ENCODE results near the gene BST1.

BST1 gene

DNA sequence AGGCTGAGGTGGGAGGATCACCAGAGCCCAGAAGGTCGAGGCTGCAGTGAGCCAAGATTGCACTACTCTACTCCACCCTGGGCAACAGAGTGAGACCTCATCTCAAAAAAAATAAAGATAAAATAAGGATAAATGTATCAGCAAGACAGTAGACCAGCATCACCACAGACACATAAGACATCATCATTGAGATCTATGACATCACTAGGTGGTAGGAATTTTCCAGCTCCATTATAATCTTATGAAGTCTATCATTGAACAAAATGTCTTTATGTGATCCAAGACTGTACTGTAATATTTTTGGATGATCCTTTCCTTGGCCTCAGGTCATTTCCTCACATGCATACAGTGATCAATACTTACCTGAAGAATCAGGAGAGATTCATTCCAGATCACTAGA lies 29.5 kb upstream of the BST1 start:
- peaks cover 4% of the 10 kb centered on the region; the same call in 1 of the 2 replicates for H3K36me3 ChIP-seq
- H3K9me3 ChIP-seq (ENCODE audit: severe bottlenecking): no peaks in the 10 kb centered on the region
- no peak overlapping the region for H3K4me3 ChIP-seq (ENCODE audit: low read depth, low read length)
- no peak for TF ChIP-seq CTCF (IDR thresholded peaks at IDR 0.05; ENCODE audit: low read depth, low read length)
- no peaks in the 10 kb centered on the region for H3K27me3 ChIP-seq (ENCODE audit: insufficient read depth, low read depth, severe bottlenecking)
- DNase-seq: no peak
- no peak overlapping the region for H3K27ac ChIP-seq

DNA sequence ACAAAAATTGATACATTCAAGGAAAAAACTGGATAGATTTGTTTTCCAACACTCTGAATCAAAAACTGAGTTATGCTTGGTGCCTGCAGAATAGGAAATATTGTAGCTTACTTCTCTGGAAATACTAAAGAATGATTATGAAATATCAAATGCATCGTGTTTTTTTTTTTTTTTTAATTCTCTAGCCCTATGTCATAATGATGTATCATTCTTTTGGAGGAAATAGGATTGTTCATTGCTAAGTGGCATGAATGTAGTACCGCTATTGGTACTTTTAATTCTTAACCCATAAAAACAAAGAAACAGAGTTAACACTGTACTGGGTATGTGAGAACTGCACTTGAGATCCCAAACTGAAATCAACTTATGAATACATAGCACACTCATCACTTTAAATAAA lies 28.8 kb upstream of the BST1 start:
- no peak for TF ChIP-seq CTCF (IDR thresholded peaks at IDR 0.05; ENCODE audit: low read depth, low read length)
- H3K36me3 ChIP-seq: peaks cover 4% of the 10 kb centered on the region; the same call in 1 of the 2 replicates
- no peak overlapping the region for H3K27ac ChIP-seq
- H3K4me3 ChIP-seq (ENCODE audit: low read depth, low read length): no peak overlapping the region
- H3K27me3 ChIP-seq (ENCODE audit: insufficient read depth, low read depth, severe bottlenecking): no peaks in the 10 kb centered on the region
- no peak for DNase-seq
- no peaks in the 10 kb centered on the region for H3K9me3 ChIP-seq (ENCODE audit: severe bottlenecking)

DNA sequence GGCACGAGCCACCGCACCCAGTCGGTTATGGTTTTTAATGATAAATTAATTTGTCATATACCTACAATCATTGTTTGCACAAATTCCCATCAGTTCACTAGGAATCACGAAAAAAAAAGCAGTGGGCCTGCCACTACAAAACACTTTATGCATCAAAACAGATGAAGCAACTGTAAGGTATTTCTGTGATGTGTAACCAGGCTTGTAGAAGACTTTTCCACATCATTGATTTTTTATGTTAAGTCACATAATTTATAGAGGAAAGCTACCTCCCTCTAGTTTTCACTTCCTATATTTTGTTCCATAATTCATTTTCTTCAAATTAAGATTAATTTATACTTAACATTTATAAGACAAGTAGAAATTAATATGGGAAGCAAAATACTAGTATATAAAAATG lies 27.9 kb upstream of the BST1 start:
- TF ChIP-seq CTCF (IDR thresholded peaks at IDR 0.05; ENCODE audit: low read depth, low read length): no peak
- H3K9me3 ChIP-seq (ENCODE audit: severe bottlenecking): no peaks in the 10 kb centered on the region
- no peak overlapping the region for H3K4me3 ChIP-seq (ENCODE audit: low read depth, low read length)
- DNase-seq: no peak
- H3K27ac ChIP-seq: no peak overlapping the region
- H3K27me3 ChIP-seq (ENCODE audit: insufficient read depth, low read depth, severe bottlenecking): no peaks in the 10 kb centered on the region
- peaks cover 4% of the 10 kb centered on the region for H3K36me3 ChIP-seq

- H3K9me3 ChIP-seq (ENCODE audit: severe bottlenecking): no peaks in the 10 kb centered on the region
- no peak overlapping the region for H3K4me3 ChIP-seq (ENCODE audit: low read depth, low read length)
- no peak for TF ChIP-seq CTCF (IDR thresholded peaks at IDR 0.05; ENCODE audit: low read depth, low read length)
- no peak overlapping the region for H3K27ac ChIP-seq
- H3K36me3 ChIP-seq: peaks cover 4% of the 10 kb centered on the region
- DNase-seq: no peak
- no peaks in the 10 kb centered on the region for H3K27me3 ChIP-seq (ENCODE audit: insufficient read depth, low read depth, severe bottlenecking)
These were observed 27.5 kb upstream of the BST1 start for GRCh38 chr4:15675356-15675755.

DNA sequence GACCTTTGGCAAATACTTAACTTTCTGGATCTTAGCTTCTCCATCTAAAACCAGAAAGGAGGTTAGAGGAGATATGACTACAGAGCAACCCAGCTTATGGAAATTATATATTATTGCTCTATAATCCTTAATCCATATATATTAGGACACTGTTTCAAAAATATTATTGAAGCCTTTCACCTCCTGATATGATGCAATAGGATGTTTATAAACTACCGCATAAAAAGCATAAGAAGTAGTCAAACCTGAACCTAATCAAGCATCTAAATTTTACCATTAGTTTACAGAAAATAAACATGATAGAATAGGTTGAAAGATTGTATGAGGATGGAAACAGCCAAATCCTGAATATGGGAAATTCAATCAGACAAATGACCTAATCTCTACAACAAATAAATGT lies 26.8 kb upstream of the BST1 start:
- H3K27me3 ChIP-seq (ENCODE audit: insufficient read depth, low read depth, severe bottlenecking): no peaks in the 10 kb centered on the region
- H3K27ac ChIP-seq: no peak overlapping the region
- H3K36me3 ChIP-seq: peaks cover 4% of the 10 kb centered on the region
- no peak for DNase-seq
- no peaks in the 10 kb centered on the region for H3K9me3 ChIP-seq (ENCODE audit: severe bottlenecking)
- no peak for TF ChIP-seq CTCF (IDR thresholded peaks at IDR 0.05; ENCODE audit: low read depth, low read length)
- H3K4me3 ChIP-seq (ENCODE audit: low read depth, low read length): no peak overlapping the region

DNA sequence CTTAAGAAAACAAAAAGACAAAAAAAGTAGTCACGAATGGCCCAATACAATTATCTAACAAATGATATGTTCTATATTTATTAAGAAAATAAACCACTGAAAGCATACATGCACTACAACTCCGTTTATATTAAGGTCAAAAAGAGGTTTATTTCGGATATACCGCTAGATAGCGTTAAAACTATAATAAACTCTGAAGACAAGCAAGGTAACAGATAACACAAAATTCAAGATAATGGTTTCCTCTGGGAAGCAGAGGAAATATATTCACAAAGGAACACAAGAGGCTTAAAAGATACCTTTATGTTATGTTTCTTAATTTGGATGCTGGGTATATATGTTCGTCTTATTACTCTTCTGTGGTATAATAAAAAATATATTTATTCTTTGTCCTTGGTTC lies 26.0 kb upstream of the BST1 start:
- Histone ChIP-seq H3K36me3 (peaks cover 4% of the 10 kb centered on the region), H3K27me3 (ENCODE audit: insufficient read depth, low read depth, severe bottlenecking) (no peaks in the 10 kb centered on the region), H3K4me3 (ENCODE audit: low read depth, low read length) (no peak overlapping the region), H3K27ac (no peak overlapping the region), H3K9me3 (ENCODE audit: severe bottlenecking) (no peaks in the 10 kb centered on the region)
- TF ChIP-seq CTCF (IDR thresholded peaks at IDR 0.05; ENCODE audit: low read depth, low read length): no peak
- DNase-seq: no peak

All from WERI-Rb-1 (cell line).